ENCODE measurements around the gene NEURL1.
"Not testable (repeated sequence)": the region's sequence is repeated elsewhere in the genome, so short reads cannot be mapped to it uniquely, and the experiment has no call there.

Gene NEURL1

GRCh38 chr10:103523683-103524082 lies 30.2 kb downstream of the NEURL1 start:
- H3K4me1 ChIP-seq (ENCODE audit: insufficient read depth, insufficient read length): no peaks in the 10 kb centered on the region
- no peak for DNase-seq (ENCODE audit: low read depth, low spot score)
- H3K27me3 ChIP-seq (ENCODE audit: insufficient read depth, insufficient read length): no peaks in the 10 kb centered on the region
- no peak for TF ChIP-seq ZNF274 (IDR thresholded peaks at IDR 0.05; ENCODE audit: low read depth, low read length)
- no peak for TF ChIP-seq SUZ12 (IDR thresholded peaks at IDR 0.05; ENCODE audit: extremely low read depth, insufficient read depth, insufficient read length)
- H3K9me3 ChIP-seq (ENCODE audit: insufficient read depth, low read length): peaks cover 18% of the 10 kb centered on the region; the same call in 1 of the 2 replicates
- H3K4me3 ChIP-seq (ENCODE audit: insufficient read length, low read depth): no peak overlapping the region
- no peak overlapping the region for H3K9ac ChIP-seq (ENCODE audit: insufficient read length, low read depth)
- H3K36me3 ChIP-seq (ENCODE audit: insufficient read depth, insufficient read length, low read length): no peaks in the 10 kb centered on the region

- Histone ChIP-seq H3K4me1 (ENCODE audit: insufficient read depth, insufficient read length) (no peaks in the 10 kb centered on the region), H3K4me3 (ENCODE audit: insufficient read length, low read depth) (no peak overlapping the region), H3K9me3 (ENCODE audit: insufficient read depth, low read length) (peaks cover 25% of the 10 kb centered on the region), H3K27me3 (ENCODE audit: insufficient read depth, insufficient read length) (no peaks in the 10 kb centered on the region), H3K9ac (ENCODE audit: insufficient read length, low read depth) (no peak overlapping the region), H3K36me3 (ENCODE audit: insufficient read depth, insufficient read length, low read length) (no peaks in the 10 kb centered on the region)
- no peak for TF ChIP-seq YY1 (IDR thresholded peaks at IDR 0.05; ENCODE audit: insufficient read depth, insufficient read length)
- no peak for TF ChIP-seq SUZ12 (IDR thresholded peaks at IDR 0.05; ENCODE audit: extremely low read depth, insufficient read depth, insufficient read length)
- TF ChIP-seq ZNF274 (IDR thresholded peaks at IDR 0.05; ENCODE audit: low read depth, low read length): no peak
- no peak for DNase-seq (ENCODE audit: low read depth, low spot score)
Observed at GRCh38 chr10:103525901-103526300, 32.4 kb downstream of the NEURL1 start.

- H3K36me3 ChIP-seq (ENCODE audit: insufficient read depth, insufficient read length, low read length); DNase-seq (ENCODE audit: low read depth, low spot score); H3K9ac ChIP-seq (ENCODE audit: insufficient read length, low read depth); H3K4me1 ChIP-seq (ENCODE audit: insufficient read depth, insufficient read length); H3K27me3 ChIP-seq (ENCODE audit: insufficient read depth, insufficient read length); H3K4me3 ChIP-seq (ENCODE audit: insufficient read length, low read depth): not testable (repeated sequence)
- H3K9me3 ChIP-seq (ENCODE audit: insufficient read depth, low read length): peaks cover 25% of the 10 kb centered on the region
Observed at GRCh38 chr10:103527476-103527875, 34.0 kb downstream of the NEURL1 start.

GRCh38 chr10:103528549-103528948 lies 35.0 kb downstream of the NEURL1 start:
- H3K9ac ChIP-seq (ENCODE audit: insufficient read length, low read depth): no peak overlapping the region

GRCh38 chr10:103529539-103529938 lies 36.0 kb downstream of the NEURL1 start:
- Histone ChIP-seq H3K27me3 (ENCODE audit: insufficient read depth, insufficient read length) (no peaks in the 10 kb centered on the region), H3K4me3 (ENCODE audit: insufficient read length, low read depth) (no peak overlapping the region), H3K4me1 (ENCODE audit: insufficient read depth, insufficient read length) (no peaks in the 10 kb centered on the region), H3K36me3 (ENCODE audit: insufficient read depth, insufficient read length, low read length) (no peaks in the 10 kb centered on the region), H3K9me3 (ENCODE audit: insufficient read depth, low read length) (peaks cover 25% of the 10 kb centered on the region), H3K9ac (ENCODE audit: insufficient read length, low read depth) (no peak overlapping the region)
- DNase-seq (ENCODE audit: low read depth, low spot score): no peak
- TF ChIP-seq YY1 (IDR thresholded peaks at IDR 0.05; ENCODE audit: insufficient read depth, insufficient read length) (no peak), SUZ12 (IDR thresholded peaks at IDR 0.05; ENCODE audit: extremely low read depth, insufficient read depth, insufficient read length) (no peak), ZNF274 (IDR thresholded peaks at IDR 0.05; ENCODE audit: low read depth, low read length) (no peak)

More at GRCh38 chr10:103528549-103528948, 35.0 kb downstream of the NEURL1 start:
- Histone ChIP-seq H3K9me3 (ENCODE audit: insufficient read depth, low read length) (peaks cover 25% of the 10 kb centered on the region), H3K4me3 (ENCODE audit: insufficient read length, low read depth) (no peak overlapping the region), H3K27me3 (ENCODE audit: insufficient read depth, insufficient read length) (no peaks in the 10 kb centered on the region), H3K4me1 (ENCODE audit: insufficient read depth, insufficient read length) (no peaks in the 10 kb centered on the region), H3K36me3 (ENCODE audit: insufficient read depth, insufficient read length, low read length) (no peaks in the 10 kb centered on the region)
- no peak for DNase-seq (ENCODE audit: low read depth, low spot score)
- TF ChIP-seq YY1 (IDR thresholded peaks at IDR 0.05; ENCODE audit: insufficient read depth, insufficient read length): no peak

GRCh38 chr10:103533827-103534226 lies 40.3 kb downstream of the NEURL1 start:
- TF ChIP-seq ZNF274 (IDR thresholded peaks at IDR 0.05; ENCODE audit: low read depth, low read length) (no peak), YY1 (IDR thresholded peaks at IDR 0.05; ENCODE audit: insufficient read depth, insufficient read length) (no peak), SUZ12 (IDR thresholded peaks at IDR 0.05; ENCODE audit: extremely low read depth, insufficient read depth, insufficient read length) (no peak)
- Histone ChIP-seq H3K27me3 (ENCODE audit: insufficient read depth, insufficient read length) (no peaks in the 10 kb centered on the region), H3K9ac (ENCODE audit: insufficient read length, low read depth) (no peak overlapping the region), H3K9me3 (ENCODE audit: insufficient read depth, low read length) (peaks cover 13% of the 10 kb centered on the region), H3K4me1 (ENCODE audit: insufficient read depth, insufficient read length) (no peaks in the 10 kb centered on the region), H3K4me3 (ENCODE audit: insufficient read length, low read depth) (no peak overlapping the region), H3K36me3 (ENCODE audit: insufficient read depth, insufficient read length, low read length) (no peaks in the 10 kb centered on the region)
- DNase-seq (ENCODE audit: low read depth, low spot score): no peak

- DNase-seq (ENCODE audit: low read depth, low spot score): no peak
- Histone ChIP-seq H3K9me3 (ENCODE audit: insufficient read depth, low read length) (peaks cover 2% of the 10 kb centered on the region; the same call in 1 of the 2 replicates), H3K4me1 (ENCODE audit: insufficient read depth, insufficient read length) (no peaks in the 10 kb centered on the region), H3K36me3 (ENCODE audit: insufficient read depth, insufficient read length, low read length) (no peaks in the 10 kb centered on the region), H3K9ac (ENCODE audit: insufficient read length, low read depth) (no peak overlapping the region), H3K27me3 (ENCODE audit: insufficient read depth, insufficient read length) (no peaks in the 10 kb centered on the region), H3K4me3 (ENCODE audit: insufficient read length, low read depth) (no peak overlapping the region)
- TF ChIP-seq YY1 (IDR thresholded peaks at IDR 0.05; ENCODE audit: insufficient read depth, insufficient read length): no peak
- TF ChIP-seq SUZ12 (IDR thresholded peaks at IDR 0.05; ENCODE audit: extremely low read depth, insufficient read depth, insufficient read length): no peak
- no peak for TF ChIP-seq ZNF274 (IDR thresholded peaks at IDR 0.05; ENCODE audit: low read depth, low read length)
Observed at GRCh38 chr10:103534621-103535498, 41.4 kb downstream of the NEURL1 start.
